ENCODE measurements around the gene PACC1. TPM values are rescaled to one million over a fixed set of nuclear protein-coding genes. Genes with fewer than 3 reads are reported as not detected.

The PACC1 gene
- total RNA-seq, 1 donor from 2014 or later: 25.8 TPM

DNA sequence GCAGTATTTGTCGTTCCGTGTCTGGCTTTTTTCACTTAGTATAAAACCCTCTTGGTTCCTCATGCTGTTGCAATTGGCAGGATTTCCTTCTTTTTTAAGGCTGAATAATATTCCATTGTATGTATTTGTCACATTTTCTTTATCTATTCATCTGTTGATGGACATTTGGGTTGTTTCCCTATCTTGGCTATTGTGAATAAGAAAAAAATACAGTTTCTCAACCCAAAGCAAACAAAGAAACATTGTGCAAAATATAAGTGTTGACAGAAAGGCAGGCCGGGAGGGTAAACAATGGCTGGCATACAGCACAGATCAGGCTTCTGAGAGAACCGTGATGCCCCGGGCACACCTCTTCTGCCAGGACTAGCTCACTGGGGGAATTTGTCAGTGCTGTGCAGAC is 45.0 kb upstream of the PACC1 start:
- H3K9me3 Mint-ChIP-seq (ENCODE audit: unreplicated experiment): peaks cover 2% of the 10 kb centered on the region
- peaks cover 11% of the 10 kb centered on the region for H3K4me1 Mint-ChIP-seq (ENCODE audit: low read depth, unreplicated experiment)
- TF ChIP-seq, protein P1, sequence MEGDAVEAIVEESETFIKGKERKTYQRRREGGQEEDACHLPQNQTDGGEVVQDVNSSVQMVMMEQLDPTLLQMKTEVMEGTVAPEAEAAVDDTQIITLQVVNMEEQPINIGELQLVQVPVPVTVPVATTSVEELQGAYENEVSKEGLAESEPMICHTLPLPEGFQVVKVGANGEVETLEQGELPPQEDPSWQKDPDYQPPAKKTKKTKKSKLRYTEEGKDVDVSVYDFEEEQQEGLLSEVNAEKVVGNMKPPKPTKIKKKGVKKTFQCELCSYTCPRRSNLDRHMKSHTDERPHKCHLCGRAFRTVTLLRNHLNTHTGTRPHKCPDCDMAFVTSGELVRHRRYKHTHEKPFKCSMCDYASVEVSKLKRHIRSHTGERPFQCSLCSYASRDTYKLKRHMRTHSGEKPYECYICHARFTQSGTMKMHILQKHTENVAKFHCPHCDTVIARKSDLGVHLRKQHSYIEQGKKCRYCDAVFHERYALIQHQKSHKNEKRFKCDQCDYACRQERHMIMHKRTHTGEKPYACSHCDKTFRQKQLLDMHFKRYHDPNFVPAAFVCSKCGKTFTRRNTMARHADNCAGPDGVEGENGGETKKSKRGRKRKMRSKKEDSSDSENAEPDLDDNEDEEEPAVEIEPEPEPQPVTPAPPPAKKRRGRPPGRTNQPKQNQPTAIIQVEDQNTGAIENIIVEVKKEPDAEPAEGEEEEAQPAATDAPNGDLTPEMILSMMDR (IDR thresholded peaks at IDR 0.05; ENCODE audit: partially characterized antibody, unreplicated experiment): no peak
- H3K36me3 Mint-ChIP-seq (ENCODE audit: unreplicated experiment): no peaks in the 10 kb centered on the region
- H3K4me3 Mint-ChIP-seq (ENCODE audit: unreplicated experiment): no peak overlapping the region
- DNase-seq: no peak
- peaks cover 14% of the 10 kb centered on the region for H3K27me3 Mint-ChIP-seq (ENCODE audit: unreplicated experiment)
- H3K27ac Mint-ChIP-seq (ENCODE audit: unreplicated experiment): no peak overlapping the region

DNA sequence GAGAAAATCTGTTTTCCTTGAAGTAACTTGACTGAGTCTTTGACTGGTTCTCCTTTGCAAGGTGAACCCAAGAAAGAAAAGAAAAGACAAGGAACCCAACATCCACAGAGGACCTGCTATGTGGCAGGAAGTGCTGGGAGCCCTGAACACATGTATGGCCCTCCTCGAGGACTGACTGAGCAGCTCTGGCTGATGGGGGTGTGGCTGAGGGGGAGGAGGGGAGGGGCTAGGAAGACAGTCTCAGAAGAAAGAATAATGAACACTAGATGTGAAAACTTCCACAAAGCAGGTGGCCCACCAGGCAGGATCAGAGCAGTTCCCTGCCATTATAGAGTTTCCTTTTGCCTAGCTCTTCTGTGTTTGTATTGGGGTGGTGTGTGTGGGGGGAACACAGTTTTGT is 44.1 kb upstream of the PACC1 start:
- Mint-ChIP-seq H3K36me3 (ENCODE audit: unreplicated experiment) (no peaks in the 10 kb centered on the region), H3K4me1 (ENCODE audit: low read depth, unreplicated experiment) (peaks cover 6% of the 10 kb centered on the region), H3K27me3 (ENCODE audit: unreplicated experiment) (peaks cover 14% of the 10 kb centered on the region), H3K4me3 (ENCODE audit: unreplicated experiment) (no peak overlapping the region), H3K27ac (ENCODE audit: unreplicated experiment) (no peak overlapping the region), H3K9me3 (ENCODE audit: unreplicated experiment) (peaks cover 2% of the 10 kb centered on the region)
- DNase-seq: no peak
- TF ChIP-seq, protein P1 (IDR thresholded peaks at IDR 0.05; ENCODE audit: partially characterized antibody, unreplicated experiment): no peak

DNA sequence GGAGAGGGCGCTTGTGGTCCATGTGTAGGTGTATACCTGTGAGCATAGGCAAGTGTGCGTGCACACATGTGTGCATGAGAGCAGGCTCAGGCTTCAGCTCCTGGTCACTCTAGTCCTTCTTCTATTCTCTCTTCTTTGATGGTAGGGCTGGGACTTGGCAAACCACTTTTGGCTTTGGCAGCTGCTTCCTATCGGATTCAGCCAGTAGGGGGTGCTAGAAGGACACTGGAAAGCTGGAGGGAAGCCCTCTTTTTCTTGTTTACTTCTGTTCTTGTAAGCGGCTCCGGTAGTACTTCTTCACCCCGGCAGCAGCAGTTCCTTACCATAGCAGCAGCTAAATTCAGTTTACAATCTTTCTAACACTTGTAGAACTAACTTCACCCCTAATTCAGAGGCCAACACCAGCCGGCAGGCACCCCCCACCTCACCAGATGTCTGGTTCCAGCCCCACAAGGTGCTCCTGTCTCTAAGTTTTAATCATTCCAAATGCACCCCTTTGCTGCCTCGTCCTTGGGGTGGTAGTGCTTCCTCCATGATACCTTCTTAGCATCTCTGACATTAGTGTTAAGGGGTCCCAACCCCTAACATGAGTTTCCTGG is 43.2 kb upstream of the PACC1 start:
- TF ChIP-seq, protein P1 (IDR thresholded peaks at IDR 0.05; ENCODE audit: partially characterized antibody, unreplicated experiment): peak; percentile 77
- Mint-ChIP-seq H3K27me3 (ENCODE audit: unreplicated experiment) (peaks cover 12% of the 10 kb centered on the region), H3K27ac (ENCODE audit: unreplicated experiment) (no peak overlapping the region), H3K4me3 (ENCODE audit: unreplicated experiment) (no peak overlapping the region), H3K4me1 (ENCODE audit: low read depth, unreplicated experiment) (peaks cover 3% of the 10 kb centered on the region), H3K36me3 (ENCODE audit: unreplicated experiment) (no peaks in the 10 kb centered on the region), H3K9me3 (ENCODE audit: unreplicated experiment) (peaks cover 2% of the 10 kb centered on the region)
- DNase-seq: peak; percentile 75

DNA sequence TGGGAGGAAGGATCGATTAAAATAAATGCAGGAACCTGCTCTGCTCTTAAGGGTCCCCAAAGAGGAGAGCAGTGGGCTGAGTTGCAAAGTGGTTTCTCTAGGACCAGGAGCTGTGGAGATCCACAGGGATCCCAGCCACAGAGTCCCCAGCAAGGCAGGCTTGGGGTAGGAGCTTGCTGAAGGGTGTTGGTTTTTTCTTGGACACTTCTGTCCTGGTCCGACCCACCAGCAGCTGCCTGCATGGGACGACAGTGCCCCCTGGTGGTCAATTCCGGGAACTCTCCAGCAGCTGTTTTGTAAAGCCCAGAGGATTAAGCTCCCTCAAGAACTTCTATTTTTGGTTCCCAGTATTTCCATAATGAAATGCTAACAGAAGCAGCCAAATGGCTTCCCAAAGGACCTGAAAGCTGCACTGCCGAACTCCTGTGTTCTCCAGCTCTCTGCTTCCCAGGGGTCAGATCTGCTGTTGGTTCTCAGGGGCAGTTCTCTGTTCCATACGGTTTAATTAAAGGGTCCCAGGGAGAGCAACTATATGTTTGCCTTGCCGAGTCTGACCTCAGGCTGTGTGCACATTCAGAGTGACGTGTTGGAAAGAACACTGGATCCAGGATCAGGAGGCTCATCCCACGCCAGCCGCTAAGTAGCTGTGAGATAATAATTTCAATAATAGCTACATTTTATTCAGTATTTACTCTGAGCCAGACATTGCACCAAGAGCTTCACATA is 41.3 kb upstream of the PACC1 start:
- no peak overlapping the region for H3K4me3 Mint-ChIP-seq (ENCODE audit: unreplicated experiment)
- peaks cover 10% of the 10 kb centered on the region for H3K27me3 Mint-ChIP-seq (ENCODE audit: unreplicated experiment)
- H3K4me1 Mint-ChIP-seq (ENCODE audit: low read depth, unreplicated experiment): peaks cover 13% of the 10 kb centered on the region
- peak; percentile 93 for DNase-seq
- TF ChIP-seq, protein P1 (IDR thresholded peaks at IDR 0.05; ENCODE audit: partially characterized antibody, unreplicated experiment): peak; percentile 100
- H3K9me3 Mint-ChIP-seq (ENCODE audit: unreplicated experiment): no peaks in the 10 kb centered on the region
- no peaks in the 10 kb centered on the region for H3K36me3 Mint-ChIP-seq (ENCODE audit: unreplicated experiment)
- no peak overlapping the region for H3K27ac Mint-ChIP-seq (ENCODE audit: unreplicated experiment)

DNA sequence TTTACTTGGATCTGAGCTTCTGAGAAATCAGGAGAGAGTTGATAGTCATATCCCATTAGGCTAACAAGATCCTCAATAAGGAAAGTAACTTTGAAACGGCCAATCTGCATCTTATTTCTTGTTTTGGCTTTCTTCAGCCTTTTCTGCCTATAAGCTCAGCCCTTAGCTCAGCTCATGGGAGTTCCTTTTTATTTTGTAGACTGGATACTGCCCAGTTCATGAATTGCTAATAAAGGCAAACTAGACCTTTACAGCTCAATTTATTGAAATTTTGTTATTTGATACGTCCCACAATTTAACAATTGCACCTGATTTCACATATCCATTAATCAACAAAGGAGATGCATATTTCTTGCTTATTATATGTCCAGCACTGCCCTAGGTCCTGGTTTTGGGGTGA is 40.7 kb upstream of the PACC1 start:
- H3K27ac Mint-ChIP-seq (ENCODE audit: unreplicated experiment): no peak overlapping the region
- H3K36me3 Mint-ChIP-seq (ENCODE audit: unreplicated experiment): no peaks in the 10 kb centered on the region
- peaks cover 18% of the 10 kb centered on the region for H3K4me1 Mint-ChIP-seq (ENCODE audit: low read depth, unreplicated experiment)
- DNase-seq: no peak
- no peaks in the 10 kb centered on the region for H3K9me3 Mint-ChIP-seq (ENCODE audit: unreplicated experiment)
- peaks cover 10% of the 10 kb centered on the region for H3K27me3 Mint-ChIP-seq (ENCODE audit: unreplicated experiment)
- H3K4me3 Mint-ChIP-seq (ENCODE audit: unreplicated experiment): no peak overlapping the region
- TF ChIP-seq, protein P1 (IDR thresholded peaks at IDR 0.05; ENCODE audit: partially characterized antibody, unreplicated experiment): no peak
